DOHH2 (cell line): Measurements from ENCODE around the gene SEMA4C.
A peak's percentile ranks its signal among the peaks of the same experiment; 100 is the strongest.

Experiments used
- H3F3A ChIP-seq: fragments of 200-600 bp; sonication (generic), shearing (Covaris generic); 2 replicates; pipeline ENCODE4 v1.6.0; 2016; ENCODE audit warnings: antibody characterized with exemption, mild to moderate bottlenecking; ENCODE audit not compliant: control insufficient read depth, insufficient read depth
- H3K27ac ChIP-seq: fragments of 200-600 bp; sonication (generic); 2 replicates; pipeline ENCODE4 v1.5.1; 2014; ENCODE audit warnings: low read depth, mild to moderate bottlenecking, low read length, moderate library complexity
- H3K27me3 ChIP-seq: fragments of 200-600 bp; sonication (generic); 2 replicates; pipeline ENCODE4 v1.6.1; 2014; ENCODE audit warnings: mild to moderate bottlenecking, low read length, mixed read lengths; ENCODE audit not compliant: control insufficient read depth
- H3K36me3 ChIP-seq: fragments of 200-600 bp; sonication (generic); 2 replicates; pipeline ENCODE4 v1.6.1; 2014; ENCODE audit warnings: mild to moderate bottlenecking, low read length, moderate library complexity, mixed read lengths; ENCODE audit not compliant: control insufficient read depth
- H3K4me1 ChIP-seq: fragments of 200-600 bp; sonication (generic); 2 replicates; pipeline ENCODE4 v1.6.1; 2014; ENCODE audit warnings: mild to moderate bottlenecking, low read length, mixed read lengths; ENCODE audit not compliant: control insufficient read depth
- H3K4me2 ChIP-seq: fragments of 200-600 bp; sonication (generic); 2 replicates; pipeline ENCODE4 v1.6.0; 2014; ENCODE audit warnings: mild to moderate bottlenecking, low read length, moderate library complexity
- H3K4me3 ChIP-seq: fragments of 200-600 bp; sonication (generic); 2 replicates; pipeline ENCODE4 v1.5.1; 2014; ENCODE audit warnings: mild to moderate bottlenecking, low read length, mixed read lengths
- H3K79me2 ChIP-seq: fragments of 200-600 bp; sonication (generic); 2 replicates; pipeline ENCODE4 v1.6.1; 2014; ENCODE audit warnings: mild to moderate bottlenecking, low read length, mixed read lengths; ENCODE audit not compliant: control insufficient read depth
- H3K9me2 ChIP-seq: fragments of 200-600 bp; sonication (generic); replicated peaks from 2 replicates; pipeline ENCODE4 v1.6.1; 2014; ENCODE audit warnings: mild to moderate bottlenecking, low read length, mixed read lengths; ENCODE audit not compliant: control insufficient read depth
- H3K9me3 ChIP-seq: fragments of 200-600 bp; sonication (generic); 2 replicates; pipeline ENCODE4 v1.6.1; 2014; ENCODE audit warnings: antibody characterized with exemption, low read length, mixed read lengths; ENCODE audit not compliant: control insufficient read depth, insufficient read depth
- H4K20me1 ChIP-seq: fragments of 200-600 bp; sonication (generic); 2 replicates; pipeline ENCODE4 v1.6.0; 2014; ENCODE audit warnings: low read depth, mild to moderate bottlenecking, antibody characterized with exemption, low read length, moderate library complexity; ENCODE audit not compliant: control insufficient read depth, insufficient read depth
- EZH2phosphoT487 ChIP-seq: fragments of 200-600 bp; sonication (generic); IDR thresholded peaks from 2 replicates; pipeline ENCODE4 v1.6.1; 2017; ENCODE audit warnings: borderline replicate concordance, mild to moderate bottlenecking, antibody characterized with exemption, low read length, moderate library complexity, mixed read lengths
- TF ChIP-seq, protein P1 (sequence below): fragments of 200-600 bp; sonication (generic); IDR thresholded peaks from one replicate; pipeline ENCODE4 v1.5.1; 2014; ENCODE audit warnings: antibody characterized with exemption, mild to moderate bottlenecking, low read depth, low read length; ENCODE audit not compliant: poor library complexity, severe bottlenecking

SEMA4C gene

GRCh38 chr2:96857667-96858372, 12.1 kb downstream of the SEMA4C start, which contains the start of gene ANKRD39:
Gene ANKRD39 (minus strand): TSS chr2:96858016. CDS start chr2:96857987, 29 bp downstream.
- TF ChIP-seq EZH2phosphoT487 = no peak
- TF ChIP-seq, protein P1, sequence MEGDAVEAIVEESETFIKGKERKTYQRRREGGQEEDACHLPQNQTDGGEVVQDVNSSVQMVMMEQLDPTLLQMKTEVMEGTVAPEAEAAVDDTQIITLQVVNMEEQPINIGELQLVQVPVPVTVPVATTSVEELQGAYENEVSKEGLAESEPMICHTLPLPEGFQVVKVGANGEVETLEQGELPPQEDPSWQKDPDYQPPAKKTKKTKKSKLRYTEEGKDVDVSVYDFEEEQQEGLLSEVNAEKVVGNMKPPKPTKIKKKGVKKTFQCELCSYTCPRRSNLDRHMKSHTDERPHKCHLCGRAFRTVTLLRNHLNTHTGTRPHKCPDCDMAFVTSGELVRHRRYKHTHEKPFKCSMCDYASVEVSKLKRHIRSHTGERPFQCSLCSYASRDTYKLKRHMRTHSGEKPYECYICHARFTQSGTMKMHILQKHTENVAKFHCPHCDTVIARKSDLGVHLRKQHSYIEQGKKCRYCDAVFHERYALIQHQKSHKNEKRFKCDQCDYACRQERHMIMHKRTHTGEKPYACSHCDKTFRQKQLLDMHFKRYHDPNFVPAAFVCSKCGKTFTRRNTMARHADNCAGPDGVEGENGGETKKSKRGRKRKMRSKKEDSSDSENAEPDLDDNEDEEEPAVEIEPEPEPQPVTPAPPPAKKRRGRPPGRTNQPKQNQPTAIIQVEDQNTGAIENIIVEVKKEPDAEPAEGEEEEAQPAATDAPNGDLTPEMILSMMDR = peak; percentile 84

GRCh38 chr2:96856776-96857666, 12.9 kb downstream of the SEMA4C start:
- Histone ChIP-seq H3K4me3 (peak overlapping the region; percentile 83), H3K27ac (peak overlapping the region; percentile 75), H3K36me3 (peaks cover 12% of the 10 kb centered on the region), H3K9me2 (no peaks in the 10 kb centered on the region), H3K27me3 (peaks cover 14% of the 10 kb centered on the region), H4K20me1 (no peaks in the 10 kb centered on the region; the same call in 1 of the 2 replicates), H3K4me1 (peaks cover 22% of the 10 kb centered on the region), H3K79me2 (peaks cover 16% of the 10 kb centered on the region), H3K4me2 (peak overlapping the region; percentile 99), H3F3A (no peaks in the 10 kb centered on the region), H3K9me3 (no peaks in the 10 kb centered on the region)
- TF ChIP-seq EZH2phosphoT487 = no peak
- TF ChIP-seq, protein P1 = no peak

More at GRCh38 chr2:96857667-96858372, 12.1 kb downstream of the SEMA4C start, which contains the start of gene ANKRD39:
- Histone ChIP-seq H4K20me1 (no peaks in the 10 kb centered on the region; the same call in 1 of the 2 replicates), H3K36me3 (peaks cover 7% of the 10 kb centered on the region), H3K4me1 (peaks cover 22% of the 10 kb centered on the region), H3K9me3 (no peaks in the 10 kb centered on the region), H3K4me3 (peak within 1 kb of the TSS; percentile 83), H3K79me2 (peaks cover 16% of the 10 kb centered on the region), H3K27ac (peak within 1 kb of the TSS; percentile 75), H3K9me2 (no peaks in the 10 kb centered on the region), H3K27me3 (peaks cover 14% of the 10 kb centered on the region), H3K4me2 (peak within 1 kb of the TSS; percentile 99), H3F3A (no peaks in the 10 kb centered on the region)

- H3K27me3 ChIP-seq = no peaks in the 10 kb centered on the region
- H3K4me1 ChIP-seq = peaks cover 15% of the 10 kb centered on the region
- no peaks in the 10 kb centered on the region; the same call in 1 of the 2 replicates for H4K20me1 ChIP-seq
- no peaks in the 10 kb centered on the region for H3K9me3 ChIP-seq
- no peak overlapping the region for H3K4me2 ChIP-seq
- no peaks in the 10 kb centered on the region for H3K9me2 ChIP-seq
- no peak overlapping the region for H3K4me3 ChIP-seq
- H3K79me2 ChIP-seq = peaks cover 16% of the 10 kb centered on the region
- TF ChIP-seq, protein P1 = no peak
- TF ChIP-seq EZH2phosphoT487 = no peak
- H3F3A ChIP-seq = no peaks in the 10 kb centered on the region
- peaks cover 21% of the 10 kb centered on the region for H3K36me3 ChIP-seq
- H3K27ac ChIP-seq = no peak overlapping the region
Observed at GRCh38 chr2:96853321-96853720, 16.6 kb downstream of the SEMA4C start.
